SK-N-SH (cell line): ENCODE results near the gene MEN1. TPM values are rescaled to one million over a fixed set of nuclear protein-coding genes. Genes with fewer than 3 reads are reported as not detected.

Experiments used
- polyA plus RNA-seq, 3 experiments: library from polyadenylated mRNA; depleted of rRNA; stranded (reverse); fragments of >200 nt; gene quantifications; 2 replicates each; pipeline ENCODE4 v1.2.3, GENCODE V29; 2012

Gene MEN1
- polyA plus RNA-seq, 1 of the 3 experiments (the other 2 are of a cell fraction): 52.9 TPM

Other genes with a start within 250 kb of the MEN1 start
- not detected in 2 replicates for gene SLC22A12, start 219.3 kb downstream of the MEN1 start, polyA plus RNA-seq (2012; rRNA removed)
- 0.15 TPM in 2 replicates for gene NRXN2, start 87.4 kb downstream of the MEN1 start, polyA plus RNA-seq (2012; rRNA removed)
- gene RASGRP2, start 66.4 kb downstream of the MEN1 start, polyA plus RNA-seq (2012; rRNA removed): 1.6 and 2.2 TPM in 2 replicates
- 0.08 TPM in 2 replicates for gene PYGM, start 50.6 kb downstream of the MEN1 start, polyA plus RNA-seq (2012; rRNA removed)
- 59.4 and 66.3 TPM in 2 replicates for gene SF1, start 32.0 kb downstream of the MEN1 start, polyA plus RNA-seq (2012; rRNA removed)
- gene MAP4K2, start 7.3 kb downstream of the MEN1 start, polyA plus RNA-seq (2012; rRNA removed): 17.4 and 20.0 TPM in 2 replicates
- gene CDC42BPG, start 34.1 kb upstream of the MEN1 start, polyA plus RNA-seq (2012; rRNA removed): 0.33 and 0.42 TPM in 2 replicates
- 57.6 and 93.3 TPM in 2 replicates for gene EHD1, start 68.1 kb upstream of the MEN1 start, polyA plus RNA-seq (2012; rRNA removed)
- 6.2 and 7.1 TPM in 2 replicates for gene ATG2A, start 106.7 kb upstream of the MEN1 start, polyA plus RNA-seq (2012; rRNA removed)
- 15.1 and 16.7 TPM in 2 replicates for gene PPP2R5B, start 114.1 kb upstream of the MEN1 start, polyA plus RNA-seq (2012; rRNA removed)
- not detected in 2 replicates for gene GPHA2, start 125.3 kb upstream of the MEN1 start, polyA plus RNA-seq (2012; rRNA removed)
- not detected in 2 replicates for gene MAJIN, start 161.6 kb upstream of the MEN1 start, polyA plus RNA-seq (2012; rRNA removed)
- 0.20 and 0.28 TPM in 2 replicates for gene BATF2, start 186.4 kb upstream of the MEN1 start, polyA plus RNA-seq (2012; rRNA removed)
- gene ARL2, start 203.6 kb upstream of the MEN1 start, polyA plus RNA-seq (2012; rRNA removed): 252 and 278 TPM in 2 replicates
- gene SNX15, start 216.9 kb upstream of the MEN1 start, polyA plus RNA-seq (2012; rRNA removed): 9.0 and 17.2 TPM in 2 replicates
- gene SAC3D1, start 230.7 kb upstream of the MEN1 start, polyA plus RNA-seq (2012; rRNA removed): 13.1 and 22.5 TPM in 2 replicates
- gene NAALADL1, start 248.0 kb upstream of the MEN1 start, polyA plus RNA-seq (2012; rRNA removed): not detected in 2 replicates